ENCODE results near the gene FGF12.

Gene FGF12

DNA sequence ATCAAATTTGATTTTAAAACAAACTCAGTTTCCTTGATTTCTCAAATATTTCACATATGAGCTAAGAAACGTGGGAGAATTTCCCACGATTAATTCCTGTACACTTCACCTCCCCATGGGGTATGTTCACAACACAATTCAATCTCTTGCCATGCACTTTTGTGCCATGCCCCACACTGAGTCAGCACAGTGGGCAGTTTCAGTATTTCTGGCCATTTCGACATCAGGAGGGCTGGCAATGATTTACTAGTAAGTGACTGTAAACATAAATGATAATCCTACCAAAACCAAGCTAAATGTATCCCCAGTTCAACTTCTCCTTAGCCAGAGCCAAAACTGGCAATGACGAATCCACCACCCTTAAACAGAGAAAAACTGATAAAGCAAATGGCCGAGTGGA, 293.6 kb downstream of the FGF12 start:
- Histone ChIP-seq H3K27me3 (ENCODE audit: control insufficient read depth in 3 of 3, insufficient read depth in 3 of 3, low read depth in 1 of 3, low read length in 3 of 3) (no peaks in the 10 kb centered on the region), H4K91ac (ENCODE audit: low read depth, low read length, poor library complexity) (no peak overlapping the region), H3K4me1 (ENCODE audit: control insufficient read depth in 2 of 2, insufficient read depth in 1 of 2, low read depth in 1 of 2, low read length in 2 of 2) (no peaks in the 10 kb centered on the region), H2BK12ac (ENCODE audit: low read length) (no peak overlapping the region), H3K9me3 (replicated peaks in 1 of 2; ENCODE audit: control insufficient read depth in 2 of 2, insufficient read depth in 1 of 2, low read depth in 1 of 2, low read length in 2 of 2) (no peaks in the 10 kb centered on the region), H3K4me2 (ENCODE audit: insufficient read depth, low read length, poor library complexity, severe bottlenecking) (no peak overlapping the region), H3K14ac (ENCODE audit: low read length) (no peak overlapping the region), H3K18ac (ENCODE audit: low read length) (no peak overlapping the region), H2AFZ (ENCODE audit: low read length) (no peak overlapping the region), H3K23ac (ENCODE audit: low read depth, low read length, poor library complexity) (no peak overlapping the region), H3K27ac (replicated peaks; ENCODE audit: low read length) (no peak overlapping the region), H2BK15ac (ENCODE audit: low read length) (no peak overlapping the region), H2AK5ac (ENCODE audit: low read depth, low read length) (no peak overlapping the region), H2BK120ac (ENCODE audit: low read depth, low read length) (no peak overlapping the region), H4K8ac (ENCODE audit: low read depth, low read length) (no peak overlapping the region), H3K4me3 (ENCODE audit: low read length in 2 of 2) (no peak overlapping the region), H2BK5ac (ENCODE audit: low read length) (no peak overlapping the region), H3K9ac (ENCODE audit: low read depth, low read length, poor library complexity) (no peak overlapping the region), H3K79me1 (ENCODE audit: low read depth, low read length) (no peaks in the 10 kb centered on the region), H3K4ac (ENCODE audit: low read length) (no peak overlapping the region), H3K36me3 (replicated peaks in 1 of 2; ENCODE audit: control insufficient read depth in 2 of 2, insufficient read depth in 2 of 2, low read length in 2 of 2) (no peaks in the 10 kb centered on the region)
- DNase-seq (ENCODE audit: low spot score) = no peak
- no CpG with 5 or more reads among the region's 5 CpGs for WGBS, 2 donors (ENCODE audit: extremely low coverage in 2 of 2, insufficient read length in 2 of 2, insufficient replicate concordance in 1 of 2)

DNA sequence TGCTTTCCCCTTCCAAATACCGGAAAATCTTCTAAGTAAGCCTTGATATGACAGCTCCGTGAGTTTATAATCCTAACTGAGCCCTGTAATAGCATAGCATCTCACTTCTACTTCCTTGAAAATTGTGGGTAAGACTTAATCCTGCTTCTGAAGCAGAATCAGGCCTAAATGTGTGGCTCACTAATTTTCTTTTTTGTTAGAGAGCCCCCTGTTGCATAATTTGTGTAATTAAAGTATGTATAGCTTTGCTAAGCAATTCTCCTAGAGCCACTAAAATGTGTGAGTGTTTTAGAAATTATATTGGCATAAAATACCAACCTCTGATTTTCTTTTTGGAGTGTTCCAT, 304.4 kb downstream of the FGF12 start:
- no peak for DNase-seq (ENCODE audit: low spot score)

GRCh38 chr3:192422321-192422996, 304.9 kb downstream of the FGF12 start:
- no peak overlapping the region for H2BK120ac ChIP-seq (ENCODE audit: low read depth, low read length)
- WGBS, 2 donors (ENCODE audit: extremely low coverage in 2 of 2, insufficient read length in 2 of 2, insufficient replicate concordance in 1 of 2) = no CpG with 5 or more reads among the region's 2 CpGs
- no peak overlapping the region for H3K9ac ChIP-seq (ENCODE audit: low read depth, low read length, poor library complexity)
- no peak overlapping the region for H3K23ac ChIP-seq (ENCODE audit: low read depth, low read length, poor library complexity)
- no peak overlapping the region for H4K8ac ChIP-seq (ENCODE audit: low read depth, low read length)
- no peak overlapping the region for H2BK12ac ChIP-seq (ENCODE audit: low read length)
- H3K4me2 ChIP-seq (ENCODE audit: insufficient read depth, low read length, poor library complexity, severe bottlenecking) = no peak overlapping the region
- H3K27me3 ChIP-seq (ENCODE audit: control insufficient read depth in 3 of 3, insufficient read depth in 3 of 3, low read depth in 1 of 3, low read length in 3 of 3) = no peaks in the 10 kb centered on the region
- DNase-seq (ENCODE audit: low spot score) = no peak
- H3K27ac ChIP-seq (replicated peaks; ENCODE audit: low read length) = no peak overlapping the region
- no peak overlapping the region for H2BK15ac ChIP-seq (ENCODE audit: low read length)
- no peak overlapping the region for H2BK5ac ChIP-seq (ENCODE audit: low read length)
- no peak overlapping the region for H3K4me3 ChIP-seq (ENCODE audit: low read length in 2 of 2)
- H3K9me3 ChIP-seq (replicated peaks in 1 of 2; ENCODE audit: control insufficient read depth in 2 of 2, insufficient read depth in 1 of 2, low read depth in 1 of 2, low read length in 2 of 2) = no peaks in the 10 kb centered on the region
- no peak overlapping the region for H3K4ac ChIP-seq (ENCODE audit: low read length)
- H3K4me1 ChIP-seq (ENCODE audit: control insufficient read depth in 2 of 2, insufficient read depth in 1 of 2, low read depth in 1 of 2, low read length in 2 of 2) = peaks cover 0 to 7% of the 10 kb centered on the region in 2 donors
- H3K36me3 ChIP-seq (replicated peaks in 1 of 2; ENCODE audit: control insufficient read depth in 2 of 2, insufficient read depth in 2 of 2, low read length in 2 of 2) = no peaks in the 10 kb centered on the region
- no peak overlapping the region for H2AFZ ChIP-seq (ENCODE audit: low read length)
- H3K79me1 ChIP-seq (ENCODE audit: low read depth, low read length) = no peaks in the 10 kb centered on the region
- H3K18ac ChIP-seq (ENCODE audit: low read length) = no peak overlapping the region
- no peak overlapping the region for H4K91ac ChIP-seq (ENCODE audit: low read depth, low read length, poor library complexity)
- no peak overlapping the region for H2AK5ac ChIP-seq (ENCODE audit: low read depth, low read length)
- no peak overlapping the region for H3K14ac ChIP-seq (ENCODE audit: low read length)

More for the DNA sequence above, 304.4 kb downstream of the FGF12 start:
- Histone ChIP-seq H3K4me1 (ENCODE audit: control insufficient read depth in 2 of 2, insufficient read depth in 1 of 2, low read depth in 1 of 2, low read length in 2 of 2) (peaks cover 0 to 2% of the 10 kb centered on the region in 2 donors), H3K23ac (ENCODE audit: low read depth, low read length, poor library complexity) (no peak overlapping the region), H3K4me2 (ENCODE audit: insufficient read depth, low read length, poor library complexity, severe bottlenecking) (no peak overlapping the region), H3K4me3 (ENCODE audit: low read length in 2 of 2) (no peak overlapping the region), H3K27me3 (ENCODE audit: control insufficient read depth in 3 of 3, insufficient read depth in 3 of 3, low read depth in 1 of 3, low read length in 3 of 3) (no peaks in the 10 kb centered on the region), H2BK12ac (ENCODE audit: low read length) (no peak overlapping the region), H4K91ac (ENCODE audit: low read depth, low read length, poor library complexity) (no peak overlapping the region), H3K9ac (ENCODE audit: low read depth, low read length, poor library complexity) (no peak overlapping the region), H2BK120ac (ENCODE audit: low read depth, low read length) (no peak overlapping the region), H3K36me3 (replicated peaks in 1 of 2; ENCODE audit: control insufficient read depth in 2 of 2, insufficient read depth in 2 of 2, low read length in 2 of 2) (no peaks in the 10 kb centered on the region), H3K9me3 (replicated peaks in 1 of 2; ENCODE audit: control insufficient read depth in 2 of 2, insufficient read depth in 1 of 2, low read depth in 1 of 2, low read length in 2 of 2) (no peaks in the 10 kb centered on the region), H2BK5ac (ENCODE audit: low read length) (no peak overlapping the region), H2AFZ (ENCODE audit: low read length) (no peak overlapping the region), H3K18ac (ENCODE audit: low read length) (no peak overlapping the region), H3K27ac (replicated peaks; ENCODE audit: low read length) (no peak overlapping the region), H2BK15ac (ENCODE audit: low read length) (no peak overlapping the region), H3K4ac (ENCODE audit: low read length) (no peak overlapping the region), H2AK5ac (ENCODE audit: low read depth, low read length) (no peak overlapping the region), H3K79me1 (ENCODE audit: low read depth, low read length) (no peaks in the 10 kb centered on the region), H4K8ac (ENCODE audit: low read depth, low read length) (no peak overlapping the region), H3K14ac (ENCODE audit: low read length) (no peak overlapping the region)
- WGBS, 2 donors (ENCODE audit: extremely low coverage in 2 of 2, insufficient read length in 2 of 2, insufficient replicate concordance in 1 of 2) = no CpG with 5 or more reads among the region's 2 CpGs

DNA sequence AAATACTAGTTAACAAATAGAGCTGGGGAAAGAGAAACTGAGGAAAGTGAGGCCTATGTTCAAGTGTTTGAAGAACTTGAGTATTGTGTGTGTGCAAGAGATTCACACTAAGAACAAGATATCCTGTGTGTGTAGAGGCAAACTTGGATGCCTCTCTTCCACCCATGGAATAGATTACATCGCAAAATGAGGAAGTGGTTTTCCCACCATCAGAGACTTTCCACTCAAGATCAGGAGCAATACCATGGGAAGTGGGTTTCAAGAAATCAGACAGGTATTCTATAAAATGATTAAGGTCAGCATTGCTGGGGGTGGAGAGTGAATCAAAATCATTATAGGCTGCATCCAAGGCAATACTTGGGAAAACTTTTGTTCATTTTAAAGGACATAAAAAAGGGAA, 308.0 kb downstream of the FGF12 start:
- Histone ChIP-seq H2BK12ac (ENCODE audit: low read length) (no peak overlapping the region), H3K18ac (ENCODE audit: low read length) (no peak overlapping the region), H3K79me1 (ENCODE audit: low read depth, low read length) (no peaks in the 10 kb centered on the region), H3K4me3 (ENCODE audit: low read length in 2 of 2) (no peak overlapping the region), H2BK5ac (ENCODE audit: low read length) (no peak overlapping the region), H2BK120ac (ENCODE audit: low read depth, low read length) (no peak overlapping the region), H3K27ac (replicated peaks; ENCODE audit: low read length) (no peak overlapping the region), H4K8ac (ENCODE audit: low read depth, low read length) (no peak overlapping the region), H3K9ac (ENCODE audit: low read depth, low read length, poor library complexity) (no peak overlapping the region), H3K14ac (ENCODE audit: low read length) (no peak overlapping the region), H2BK15ac (ENCODE audit: low read length) (no peak overlapping the region), H2AK5ac (ENCODE audit: low read depth, low read length) (no peak overlapping the region), H3K36me3 (replicated peaks in 1 of 2; ENCODE audit: control insufficient read depth in 2 of 2, insufficient read depth in 2 of 2, low read length in 2 of 2) (no peaks in the 10 kb centered on the region), H4K91ac (ENCODE audit: low read depth, low read length, poor library complexity) (no peak overlapping the region), H3K4ac (ENCODE audit: low read length) (no peak overlapping the region), H2AFZ (ENCODE audit: low read length) (no peak overlapping the region), H3K4me2 (ENCODE audit: insufficient read depth, low read length, poor library complexity, severe bottlenecking) (no peak overlapping the region), H3K4me1 (ENCODE audit: control insufficient read depth in 2 of 2, insufficient read depth in 1 of 2, low read depth in 1 of 2, low read length in 2 of 2) (peaks cover 0 to 14% of the 10 kb centered on the region in 2 donors), H3K9me3 (replicated peaks in 1 of 2; ENCODE audit: control insufficient read depth in 2 of 2, insufficient read depth in 1 of 2, low read depth in 1 of 2, low read length in 2 of 2) (no peaks in the 10 kb centered on the region), H3K23ac (ENCODE audit: low read depth, low read length, poor library complexity) (no peak overlapping the region), H3K27me3 (ENCODE audit: control insufficient read depth in 3 of 3, insufficient read depth in 3 of 3, low read depth in 1 of 3, low read length in 3 of 3) (no peaks in the 10 kb centered on the region)
- WGBS, 2 donors (ENCODE audit: extremely low coverage in 2 of 2, insufficient read length in 2 of 2, insufficient replicate concordance in 1 of 2) = no CpG with 5 or more reads among the region's 1 CpG
- no peak for DNase-seq (ENCODE audit: low spot score)
